ENCODE data around the gene PLSCR5. TPM values are rescaled to one million over a fixed set of nuclear protein-coding genes. Genes with fewer than 3 reads are reported as not detected.

PLSCR5 gene
- polyA plus RNA-seq, 1 donor (not counting 4 experiments of a cell fraction or from before 2014, with no cell fraction given), result not detected

- Histone ChIP-seq H3K9me3 (ENCODE audit: control insufficient read depth, low read depth, low read length) (no peaks in the 10 kb centered on the region), H2AFZ (ENCODE audit: control insufficient read depth, low read length) (peak overlapping the region; percentile 94), H3K4me2 (ENCODE audit: control insufficient read depth, extremely low read depth, insufficient read depth, low read depth, low read length) (peak overlapping the region; percentile 85), H3K4me1 (ENCODE audit: control insufficient read depth, extremely low read depth, insufficient read depth, low read length) (no peaks in the 10 kb centered on the region), H3K27ac (ENCODE audit: control insufficient read depth, insufficient read depth, low read length) (no peak overlapping the region), H4K20me1 (ENCODE audit: control insufficient read depth, extremely low read depth, insufficient read depth, low read length) (no peaks in the 10 kb centered on the region), H3K4me3 (ENCODE audit: control insufficient read depth in 2 of 3, extremely low read depth in 1 of 3, insufficient read depth in 2 of 3, low read depth in 1 of 3, low read length in 3 of 3) (peak overlapping the region in 2 of 3 experiments; percentile 39 to 45), H3K27me3 (ENCODE audit: control insufficient read depth, extremely low read depth, insufficient read depth, low read length) (no peaks in the 10 kb centered on the region), H3K9ac (ENCODE audit: control insufficient read depth, extremely low read depth, insufficient read depth, low read length) (peak overlapping the region; percentile 18), H3K36me3 (ENCODE audit: control insufficient read depth in 2 of 2, extremely low read depth in 1 of 2, insufficient read depth in 2 of 2, low read length in 2 of 2) (no peaks in the 10 kb centered on the region), H3K79me2 (ENCODE audit: control insufficient read depth, insufficient read depth, low read length) (no peaks in the 10 kb centered on the region), H3K9me1 (ENCODE audit: control insufficient read depth, extremely low read depth, insufficient read depth, low read length) (no peaks in the 10 kb centered on the region)
- dilution Hi-C loops (cut with MboI; ENCODE audit: extremely low pct_ligation_motif_present, low sequenced_read_pairs), result no loop called here
- TF ChIP-seq EZH2 (IDR thresholded peaks at IDR 0.05; ENCODE audit: low read length), result no peak
- TF ChIP-seq CTCF (optimal IDR thresholded peaks at IDR 0.05 in 1 of 3, IDR thresholded peaks at IDR 0.05 in 1 of 3, conservative IDR thresholded peaks at IDR 0.05 in 1 of 3; ENCODE audit: extremely low read depth in 1 of 3, insufficient read depth in 2 of 3, low read length in 3 of 3), result no peak
- no peak for DNase-seq (ENCODE audit: low read depth, low spot score)
- FAIRE-seq, result no peak
Measured at GRCh38 chr3:146625186-146625775, 20.1 kb upstream of the PLSCR5 start.

GRCh38 chr3:146621723-146622122 lies 16.6 kb upstream of the PLSCR5 start:
- Histone ChIP-seq H3K79me2 (ENCODE audit: control insufficient read depth, insufficient read depth, low read length) (no peaks in the 10 kb centered on the region), H3K9me1 (ENCODE audit: control insufficient read depth, extremely low read depth, insufficient read depth, low read length) (no peaks in the 10 kb centered on the region), H4K20me1 (ENCODE audit: control insufficient read depth, extremely low read depth, insufficient read depth, low read length) (no peaks in the 10 kb centered on the region), H3K4me1 (ENCODE audit: control insufficient read depth, extremely low read depth, insufficient read depth, low read length) (no peaks in the 10 kb centered on the region), H3K4me2 (ENCODE audit: control insufficient read depth, extremely low read depth, insufficient read depth, low read depth, low read length) (no peak overlapping the region), H3K36me3 (ENCODE audit: control insufficient read depth in 2 of 2, extremely low read depth in 1 of 2, insufficient read depth in 2 of 2, low read length in 2 of 2) (no peaks in the 10 kb centered on the region), H3K27ac (ENCODE audit: control insufficient read depth, insufficient read depth, low read length) (no peak overlapping the region), H3K4me3 (ENCODE audit: control insufficient read depth in 2 of 3, extremely low read depth in 1 of 3, insufficient read depth in 2 of 3, low read depth in 1 of 3, low read length in 3 of 3) (no peak overlapping the region), H3K27me3 (ENCODE audit: control insufficient read depth, extremely low read depth, insufficient read depth, low read length) (no peaks in the 10 kb centered on the region), H2AFZ (ENCODE audit: control insufficient read depth, low read length) (no peak overlapping the region), H3K9me3 (ENCODE audit: control insufficient read depth, low read depth, low read length) (no peaks in the 10 kb centered on the region), H3K9ac (ENCODE audit: control insufficient read depth, extremely low read depth, insufficient read depth, low read length) (no peak overlapping the region)
- FAIRE-seq (no peak), DNase-seq (ENCODE audit: low read depth, low spot score) (no peak)
- TF ChIP-seq CTCF (optimal IDR thresholded peaks at IDR 0.05 in 1 of 3, IDR thresholded peaks at IDR 0.05 in 1 of 3, conservative IDR thresholded peaks at IDR 0.05 in 1 of 3; ENCODE audit: extremely low read depth in 1 of 3, insufficient read depth in 2 of 3, low read length in 3 of 3) (no peak), EZH2 (IDR thresholded peaks at IDR 0.05; ENCODE audit: low read length) (no peak)
- dilution Hi-C loops (cut with MboI; ENCODE audit: extremely low pct_ligation_motif_present, low sequenced_read_pairs), result no loop called here

Measured in keratinocyte (primary cell).